GM13977 (cell line): ENCODE data around the gene NPRL2.

Experiments
- DNase-seq: peaks from one replicate; pipeline ENCODE4 v3.0.0; 2012; ENCODE audit warnings: low spot score
- in situ Hi-C: fragments of 300-500 bp; cut with MboI; formaldehyde crosslinking; loops from one replicate; pipeline ENCODE4 v1.12.0; 2022; ENCODE audit warnings: low sequenced_read_pairs, low pct_unique_long_range_greater_than_20kb, mixed read lengths, inconsistent platforms; ENCODE audit not compliant: unreplicated experiment
- TF ChIP-seq, protein P1 (sequence below): IDR thresholded peaks from 2 replicates; pipeline ENCODE4 v1.5.1; 2012; ENCODE audit warnings: mild to moderate bottlenecking, control low read depth; ENCODE audit not compliant: insufficient read depth; ENCODE audit errors: extremely low read depth, missing control alignments

Gene NPRL2

DNA sequence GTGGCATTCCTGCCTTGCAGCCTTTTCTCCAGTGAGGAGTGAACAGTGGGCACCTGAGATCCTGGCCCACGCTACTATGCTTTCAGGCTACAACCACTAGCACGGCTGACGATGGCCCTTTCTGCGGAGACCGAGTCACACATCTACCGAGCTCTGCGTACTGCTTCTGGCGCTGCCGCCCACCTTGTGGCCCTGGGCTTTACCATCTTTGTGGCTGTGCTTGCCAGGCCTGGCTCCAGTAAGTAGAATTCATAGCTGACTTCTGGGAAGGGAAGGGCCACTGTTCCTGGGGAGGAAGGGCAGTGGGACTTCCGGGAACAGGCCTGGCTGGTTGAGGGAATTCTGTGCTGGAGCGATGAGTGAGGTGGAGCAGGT, 735 bp upstream of the NPRL2 start:
- TF ChIP-seq, protein P1, sequence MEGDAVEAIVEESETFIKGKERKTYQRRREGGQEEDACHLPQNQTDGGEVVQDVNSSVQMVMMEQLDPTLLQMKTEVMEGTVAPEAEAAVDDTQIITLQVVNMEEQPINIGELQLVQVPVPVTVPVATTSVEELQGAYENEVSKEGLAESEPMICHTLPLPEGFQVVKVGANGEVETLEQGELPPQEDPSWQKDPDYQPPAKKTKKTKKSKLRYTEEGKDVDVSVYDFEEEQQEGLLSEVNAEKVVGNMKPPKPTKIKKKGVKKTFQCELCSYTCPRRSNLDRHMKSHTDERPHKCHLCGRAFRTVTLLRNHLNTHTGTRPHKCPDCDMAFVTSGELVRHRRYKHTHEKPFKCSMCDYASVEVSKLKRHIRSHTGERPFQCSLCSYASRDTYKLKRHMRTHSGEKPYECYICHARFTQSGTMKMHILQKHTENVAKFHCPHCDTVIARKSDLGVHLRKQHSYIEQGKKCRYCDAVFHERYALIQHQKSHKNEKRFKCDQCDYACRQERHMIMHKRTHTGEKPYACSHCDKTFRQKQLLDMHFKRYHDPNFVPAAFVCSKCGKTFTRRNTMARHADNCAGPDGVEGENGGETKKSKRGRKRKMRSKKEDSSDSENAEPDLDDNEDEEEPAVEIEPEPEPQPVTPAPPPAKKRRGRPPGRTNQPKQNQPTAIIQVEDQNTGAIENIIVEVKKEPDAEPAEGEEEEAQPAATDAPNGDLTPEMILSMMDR, result no peak
- DNase-seq, result no peak
- in situ Hi-C loops, result no loop called here

DNA sequence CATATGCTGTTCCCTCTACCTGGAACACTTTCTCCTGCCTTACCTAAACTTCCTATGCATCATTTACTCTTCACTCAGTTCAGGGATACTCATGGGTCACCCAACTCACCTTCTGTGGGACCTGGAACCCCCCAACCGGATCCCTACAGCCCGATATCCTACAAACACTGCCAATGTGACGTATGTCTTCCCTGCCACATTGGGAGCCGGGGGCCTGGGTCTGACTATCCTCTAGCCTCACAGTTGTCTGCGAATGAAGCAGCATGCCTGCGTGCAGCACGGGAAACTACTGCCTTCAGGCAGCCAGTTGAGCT, 405 bp downstream of the NPRL2 start:
- TF ChIP-seq, protein P1, result no peak
- in situ Hi-C loops, result no loop called here
- DNase-seq, result no peak

DNA sequence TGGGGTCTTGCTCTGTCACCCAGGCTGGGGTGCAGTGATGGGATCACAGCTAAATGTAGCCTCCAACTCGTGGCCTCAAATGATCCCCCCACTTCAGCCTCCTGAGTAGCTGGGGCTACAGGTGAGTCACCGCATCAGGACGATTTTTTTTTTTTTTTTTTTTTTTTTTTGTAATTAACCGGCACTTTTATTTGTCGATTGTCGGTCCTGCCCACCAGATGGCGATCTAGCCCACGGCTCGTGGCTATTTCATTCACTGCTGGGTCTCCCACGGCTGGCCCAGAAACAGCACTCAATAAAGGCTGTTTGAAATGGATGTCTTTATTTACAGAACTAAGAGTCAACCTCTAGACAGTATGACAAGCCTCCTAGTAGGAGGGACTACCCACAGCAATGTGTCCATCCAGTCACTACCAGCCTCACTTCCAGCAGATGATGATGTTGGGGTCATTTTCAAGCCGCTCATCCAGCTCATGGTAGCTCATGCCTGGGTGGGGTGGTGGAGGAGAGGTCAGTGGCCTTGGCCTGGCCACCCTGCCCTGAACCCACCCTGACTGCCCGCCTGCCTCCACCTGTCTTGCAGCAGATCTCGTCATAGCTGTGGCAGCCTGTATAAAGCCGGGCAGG, 3.3 kb downstream of the NPRL2 start:
- DNase-seq, result peak; percentile 75
- in situ Hi-C loops, result loop anchor here (10.0 kb wide), 1 partner anchor 208 kb away; no protein-coding TSS in a partner anchor
- TF ChIP-seq, protein P1, result peak; percentile 59

DNA sequence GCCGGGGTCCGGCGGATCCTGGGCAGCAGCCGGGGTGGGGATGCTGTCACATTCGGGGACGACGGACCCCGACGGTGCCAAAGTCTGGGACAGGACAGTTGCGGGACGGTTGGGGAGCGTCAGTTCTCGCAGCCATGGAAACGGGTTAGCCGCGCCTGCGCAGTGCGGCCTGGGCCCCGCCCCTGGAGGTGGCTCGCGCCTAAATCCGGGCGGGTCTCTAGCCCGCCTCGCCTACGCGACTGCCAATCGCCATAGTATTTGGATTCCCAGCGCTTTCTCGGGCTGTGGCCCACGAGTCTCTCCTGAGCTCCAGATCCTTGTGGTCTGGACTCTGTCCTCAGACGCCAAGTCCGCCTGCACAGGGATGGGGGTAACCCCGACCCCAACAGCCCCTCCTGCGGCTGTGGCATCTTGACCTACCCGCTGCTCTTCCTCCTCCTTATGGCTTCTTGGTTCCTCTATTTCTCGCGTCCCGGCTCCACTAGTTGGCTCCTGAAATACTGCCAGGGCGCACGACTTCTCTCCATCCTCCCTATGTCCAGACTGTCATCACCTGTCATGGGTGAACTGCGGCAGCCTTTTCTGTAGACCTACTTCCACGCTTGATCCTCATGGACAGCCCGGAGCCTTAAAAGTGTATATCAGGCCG, 4.9 kb downstream of the NPRL2 start, which contains the start of gene ZMYND10:
Gene ZMYND10 (minus strand): TSS at position 147 of the 649 bp plus-strand sequence. CDS start 153 bp downstream, outside the sequence.
- TF ChIP-seq, protein P1, result no peak
- in situ Hi-C loops, result loop anchor here (10.0 kb wide), 1 partner anchor 209 kb away; no protein-coding TSS in a partner anchor
- DNase-seq, result peak; percentile 87

DNA sequence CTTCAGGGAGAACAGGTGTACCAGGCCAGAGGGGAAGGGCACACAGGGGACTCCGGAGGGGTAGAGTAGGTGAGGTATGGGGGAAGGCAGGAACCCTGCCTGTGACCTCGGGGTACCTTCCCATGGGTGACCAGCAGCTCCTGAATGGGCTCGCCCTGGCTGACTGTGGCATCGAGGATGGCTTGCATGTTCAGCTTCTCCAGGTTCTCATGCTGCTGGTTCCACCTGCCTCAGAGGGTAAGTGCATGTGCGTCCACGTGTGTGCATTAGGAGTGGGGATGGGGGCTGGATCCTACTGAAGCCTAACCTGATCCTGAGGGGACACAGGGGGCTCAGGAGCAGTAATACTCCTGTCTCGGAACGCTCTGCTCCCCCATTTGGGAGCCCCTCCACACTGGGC, 5.6 kb downstream of the NPRL2 start:
- TF ChIP-seq, protein P1, result no peak
- in situ Hi-C loops, result loop anchor here (10.0 kb wide), 1 partner anchor 210 kb away; no protein-coding TSS in a partner anchor
- no peak for DNase-seq

DNA sequence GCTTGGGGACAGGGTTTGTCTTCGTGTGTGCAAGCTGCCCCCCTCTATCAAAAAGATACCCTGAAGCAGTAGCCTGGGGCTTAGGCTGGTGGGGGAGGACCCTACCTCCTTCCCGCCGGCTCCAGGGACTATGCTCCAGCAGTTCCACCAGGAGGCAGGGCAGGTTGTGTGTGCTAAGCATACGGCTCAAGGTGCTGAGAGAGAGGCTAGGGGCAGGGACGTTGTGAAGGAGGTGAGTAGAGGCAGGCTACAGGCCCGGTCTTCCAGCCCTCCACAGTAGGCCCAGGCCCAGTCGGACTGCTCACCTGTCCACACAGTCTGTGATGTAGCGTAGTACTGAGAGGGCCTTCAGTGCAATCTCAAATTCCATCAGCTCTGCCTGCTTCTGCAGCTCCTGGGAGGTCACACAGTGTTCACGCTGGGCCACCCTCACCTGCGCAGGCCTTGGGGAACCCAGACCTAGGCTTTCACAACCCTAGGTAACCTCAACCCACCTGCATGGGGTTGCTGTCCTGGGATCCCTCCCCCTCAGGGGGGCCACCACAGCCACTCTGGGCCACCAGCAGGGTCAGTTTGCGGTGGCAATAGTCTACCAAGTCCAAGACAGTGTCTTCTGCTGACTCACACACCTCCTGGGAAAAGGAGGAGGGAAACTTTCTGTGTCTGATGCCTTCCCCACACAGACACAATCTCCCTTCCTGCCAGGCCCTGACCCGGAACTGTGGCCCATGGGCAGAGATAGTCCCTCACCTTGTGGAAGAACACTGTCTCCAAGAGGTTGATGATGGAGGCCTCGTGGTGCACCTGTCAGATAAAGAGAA, 7.6 kb downstream of the NPRL2 start:
- in situ Hi-C loops, result loop anchor here (10.0 kb wide), 1 partner anchor 212 kb away; no protein-coding TSS in a partner anchor
- DNase-seq, result no peak
- TF ChIP-seq, protein P1, result no peak
